HG03135 (cell line): ENCODE measurements around the gene CCDC127.
"Not testable (repeated sequence)": the region's sequence is repeated elsewhere in the genome, so short reads cannot be mapped to it uniquely, and the experiment has no call there.

ENCODE experiments used
- ATAC-seq: cut with Tn5 transposase; IDR thresholded peaks from one replicate; pipeline ENCODE4 v1.9.1; 2021; ENCODE audit warnings: mild to moderate bottlenecking, moderate library complexity; ENCODE audit not compliant: unreplicated experiment

CCDC127 gene

DNA sequence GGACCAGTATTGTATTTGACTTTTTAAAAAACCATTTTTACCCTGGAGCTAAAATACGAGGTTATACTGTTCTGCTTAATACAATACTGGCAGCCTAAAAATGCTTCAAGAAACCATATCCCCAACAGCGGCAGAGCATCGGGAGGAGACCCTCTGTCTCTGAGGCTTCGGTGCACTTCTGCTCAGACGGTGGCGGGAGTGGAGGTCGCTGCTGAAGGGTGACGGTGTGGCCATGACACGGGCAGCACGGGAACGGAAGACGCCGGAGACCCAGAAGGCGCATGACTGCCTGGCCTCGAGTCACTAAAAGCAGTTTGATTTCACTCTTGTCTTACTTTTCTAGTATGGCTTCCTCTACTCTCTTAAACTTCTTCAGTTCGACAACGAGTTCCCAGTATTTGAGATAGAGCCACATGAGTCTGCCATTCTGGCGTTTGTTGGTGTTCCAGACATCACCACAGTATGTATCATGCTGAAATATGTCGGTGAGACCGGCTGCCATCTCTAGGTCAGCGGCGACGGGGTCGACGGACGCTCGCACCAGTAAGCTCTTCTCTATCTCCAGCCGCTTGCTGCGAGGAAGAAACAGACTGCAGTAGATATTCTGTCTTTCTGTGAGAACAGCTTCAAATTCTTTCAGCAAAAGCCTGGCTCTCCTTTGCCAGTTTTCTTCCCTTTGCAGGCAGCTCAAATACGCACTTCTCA is 12.8 kb downstream of the CCDC127 start:
- ATAC-seq: no peak

DNA sequence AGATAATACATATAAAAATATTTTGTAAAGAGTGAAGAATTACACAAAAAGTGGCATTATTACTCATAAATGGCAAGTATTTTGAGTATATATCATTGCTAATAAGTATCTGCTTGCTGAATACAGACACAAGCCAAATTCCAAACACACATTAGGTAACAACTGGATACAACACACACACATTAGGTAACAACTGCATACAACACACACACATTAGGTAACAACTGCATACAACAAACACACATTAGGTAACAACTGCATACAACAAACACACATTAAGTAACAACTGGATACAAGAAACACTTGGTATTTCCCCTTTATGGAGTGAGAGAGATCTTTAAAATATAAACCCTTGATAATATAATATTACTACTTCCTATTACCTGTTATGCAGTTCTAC is 13.5 kb downstream of the CCDC127 start:
- no peak for ATAC-seq

DNA sequence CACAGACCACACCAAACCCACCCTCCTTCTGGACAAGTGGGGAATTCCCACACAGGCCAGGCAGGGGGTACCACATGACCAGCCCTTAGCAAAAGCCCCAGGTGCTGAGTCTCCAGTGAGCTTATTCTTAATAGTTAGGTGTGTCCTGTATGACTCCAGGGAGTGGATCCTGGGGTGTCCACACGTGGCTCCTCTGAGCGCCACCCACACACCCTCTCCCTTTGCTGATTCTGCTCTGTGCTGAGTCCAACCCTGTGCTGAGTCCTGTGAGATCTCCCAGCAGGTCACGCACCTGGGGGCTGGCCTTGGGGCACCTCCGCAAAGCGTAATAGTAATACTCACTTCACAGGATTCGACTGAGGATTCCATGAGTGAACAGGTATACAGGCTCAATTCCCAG is 14.0 kb downstream of the CCDC127 start:
- ATAC-seq: no peak

GRCh38 chr5:203246-203930 is 14.6 kb downstream of the CCDC127 start:
- no peak for ATAC-seq

- no peak for ATAC-seq
These were observed 16.3 kb downstream of the CCDC127 start for GRCh38 chr5:201672-202071.

- ATAC-seq: no peak
These were observed 17.0 kb downstream of the CCDC127 start for GRCh38 chr5:200985-201384.

- ATAC-seq: no peak
These were observed 17.9 kb downstream of the CCDC127 start for GRCh38 chr5:199950-200645.

- no peak for ATAC-seq
These were observed 18.6 kb downstream of the CCDC127 start for GRCh38 chr5:199197-199949.

DNA sequence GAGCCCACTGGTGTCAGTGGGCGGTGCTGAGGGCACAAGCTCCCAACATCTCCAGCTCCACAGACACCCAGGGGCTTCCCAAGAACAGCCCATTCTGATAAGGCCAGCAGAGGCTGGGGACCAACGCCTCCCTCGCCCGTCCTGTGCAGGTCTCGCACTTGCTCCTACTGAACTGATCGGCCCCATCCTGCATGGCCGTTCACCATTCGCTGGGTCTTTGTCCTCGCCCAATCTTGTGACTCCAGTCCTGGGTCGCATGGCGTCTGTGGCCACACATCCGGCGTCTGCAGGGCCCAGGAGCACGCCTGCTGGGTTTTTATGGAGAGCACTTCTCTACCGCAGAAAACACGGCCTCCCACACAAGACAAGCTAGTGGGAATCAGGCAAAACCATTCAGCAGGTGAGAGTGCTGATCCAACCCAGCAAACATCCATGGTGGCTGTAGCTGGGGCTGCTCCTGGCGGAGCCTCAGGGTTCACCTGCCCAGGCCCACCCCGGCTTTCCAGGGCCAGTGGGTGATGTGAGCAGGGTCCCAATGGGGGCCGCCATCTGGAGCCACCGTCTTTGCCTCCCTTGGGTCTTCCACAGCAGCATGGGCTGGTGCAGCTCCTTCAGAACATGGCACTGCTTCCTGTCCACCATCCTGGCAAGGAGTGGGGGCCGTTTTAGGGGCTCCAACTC is 19.3 kb downstream of the CCDC127 start:
- ATAC-seq: no peak

- ATAC-seq: no peak
These were observed 20.0 kb downstream of the CCDC127 start for GRCh38 chr5:197892-198489.

DNA sequence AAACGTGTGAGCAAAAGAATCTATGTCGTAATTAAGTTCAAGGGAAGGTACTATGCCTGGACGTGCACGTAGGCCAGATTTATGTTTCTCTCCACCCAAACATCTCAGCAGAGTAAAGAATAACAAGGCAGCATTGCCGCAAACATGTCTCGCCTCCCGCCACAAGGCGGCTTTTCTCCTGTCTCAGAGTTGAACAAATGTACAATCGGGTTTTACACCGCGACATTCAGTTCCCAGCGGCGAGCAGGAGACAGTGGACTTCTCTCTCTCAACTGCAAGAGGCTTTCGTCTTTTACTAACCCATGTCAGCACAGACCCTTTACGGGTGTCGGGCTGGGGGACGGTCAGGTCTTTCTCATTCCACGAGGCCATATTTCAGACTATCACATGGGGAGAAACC is 20.9 kb downstream of the CCDC127 start:
- not testable (repeated sequence) for ATAC-seq

GRCh38 chr5:196350-196749 is 21.6 kb downstream of the CCDC127 start:
- ATAC-seq: no peak

DNA sequence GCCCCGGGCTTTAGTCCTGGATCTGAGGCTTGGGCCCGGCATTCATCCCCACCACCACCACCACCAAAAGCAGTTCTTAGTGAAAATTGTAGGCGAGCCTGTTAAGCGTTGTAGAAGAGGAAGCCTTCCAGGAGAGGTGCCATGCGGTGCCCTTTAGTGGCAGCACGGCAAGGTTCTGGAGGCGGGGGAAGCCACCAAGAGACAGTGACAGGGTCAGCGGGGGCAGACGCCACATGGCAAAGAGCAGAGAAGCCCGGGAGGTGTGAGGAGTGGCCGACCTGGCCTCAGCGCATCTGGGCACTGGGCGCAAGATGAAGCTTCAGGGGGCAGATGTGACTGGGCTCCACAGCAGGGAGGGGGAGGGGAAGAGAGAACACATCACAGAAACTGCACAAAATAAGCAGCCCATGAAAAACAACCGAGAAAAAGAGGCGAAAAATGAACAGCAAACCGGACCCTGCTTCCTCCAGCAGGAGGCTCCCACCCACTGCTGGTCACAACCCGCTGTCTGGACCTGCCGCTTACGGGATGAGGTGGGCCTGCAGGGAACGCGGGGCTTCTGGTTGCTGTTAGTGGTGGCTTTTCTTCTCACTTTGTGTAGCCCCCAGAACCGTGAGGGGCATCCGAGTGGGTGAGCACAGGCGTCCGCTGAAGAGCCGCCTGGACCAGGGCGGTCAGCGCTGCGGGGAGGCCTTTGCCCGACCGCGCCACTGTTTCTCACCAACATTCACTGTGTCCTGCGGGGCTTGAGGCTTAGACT is 22.4 kb downstream of the CCDC127 start:
- no peak for ATAC-seq

DNA sequence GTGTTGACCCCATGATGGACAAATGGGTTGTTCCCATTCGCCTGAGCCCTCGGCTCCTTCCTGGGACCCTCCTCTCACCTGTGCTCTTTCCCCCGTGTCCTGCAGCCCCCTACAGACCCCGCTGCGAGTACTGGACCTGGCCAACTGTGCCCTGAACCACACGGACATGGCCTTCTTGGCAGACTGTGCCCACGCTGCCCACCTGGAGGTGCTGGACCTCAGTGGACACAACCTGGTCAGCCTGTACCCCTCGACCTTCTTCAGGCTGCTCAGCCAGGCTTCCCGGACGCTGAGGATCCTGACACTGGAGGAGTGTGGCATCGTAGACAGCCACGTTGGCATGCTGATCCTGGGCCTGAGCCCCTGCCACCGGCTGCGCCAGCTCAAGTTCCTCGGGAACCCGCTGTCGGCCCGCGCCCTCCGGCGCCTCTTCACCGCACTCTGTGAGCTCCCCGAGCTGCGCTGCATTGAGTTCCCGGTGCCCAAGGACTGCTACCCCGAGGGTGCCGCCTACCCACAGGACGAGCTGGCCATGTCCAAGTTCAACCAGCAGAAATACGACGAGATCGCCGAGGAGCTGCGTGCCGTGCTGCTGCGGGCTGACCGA is 23.2 kb downstream of the CCDC127 start:
- ATAC-seq: no peak

DNA sequence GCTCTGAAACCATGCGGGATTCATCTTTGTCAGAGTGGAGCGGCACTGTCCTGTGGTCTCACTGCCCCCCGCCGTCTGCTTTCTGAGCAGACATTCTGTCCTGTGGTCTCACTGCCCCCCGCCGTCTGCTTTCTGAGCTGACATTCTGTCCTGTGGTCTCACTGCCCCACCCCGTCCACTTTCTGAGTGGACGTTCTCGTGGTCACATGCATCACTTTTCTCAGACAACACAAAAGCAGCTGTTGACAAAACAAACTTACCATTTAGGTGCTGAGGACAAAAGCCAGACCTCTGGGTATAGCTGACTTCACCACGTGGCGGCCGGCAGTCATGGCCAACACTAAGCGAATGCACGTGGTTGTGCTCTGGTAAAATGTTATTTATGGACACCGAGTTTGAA is 23.9 kb downstream of the CCDC127 start:
- no peak for ATAC-seq

DNA sequence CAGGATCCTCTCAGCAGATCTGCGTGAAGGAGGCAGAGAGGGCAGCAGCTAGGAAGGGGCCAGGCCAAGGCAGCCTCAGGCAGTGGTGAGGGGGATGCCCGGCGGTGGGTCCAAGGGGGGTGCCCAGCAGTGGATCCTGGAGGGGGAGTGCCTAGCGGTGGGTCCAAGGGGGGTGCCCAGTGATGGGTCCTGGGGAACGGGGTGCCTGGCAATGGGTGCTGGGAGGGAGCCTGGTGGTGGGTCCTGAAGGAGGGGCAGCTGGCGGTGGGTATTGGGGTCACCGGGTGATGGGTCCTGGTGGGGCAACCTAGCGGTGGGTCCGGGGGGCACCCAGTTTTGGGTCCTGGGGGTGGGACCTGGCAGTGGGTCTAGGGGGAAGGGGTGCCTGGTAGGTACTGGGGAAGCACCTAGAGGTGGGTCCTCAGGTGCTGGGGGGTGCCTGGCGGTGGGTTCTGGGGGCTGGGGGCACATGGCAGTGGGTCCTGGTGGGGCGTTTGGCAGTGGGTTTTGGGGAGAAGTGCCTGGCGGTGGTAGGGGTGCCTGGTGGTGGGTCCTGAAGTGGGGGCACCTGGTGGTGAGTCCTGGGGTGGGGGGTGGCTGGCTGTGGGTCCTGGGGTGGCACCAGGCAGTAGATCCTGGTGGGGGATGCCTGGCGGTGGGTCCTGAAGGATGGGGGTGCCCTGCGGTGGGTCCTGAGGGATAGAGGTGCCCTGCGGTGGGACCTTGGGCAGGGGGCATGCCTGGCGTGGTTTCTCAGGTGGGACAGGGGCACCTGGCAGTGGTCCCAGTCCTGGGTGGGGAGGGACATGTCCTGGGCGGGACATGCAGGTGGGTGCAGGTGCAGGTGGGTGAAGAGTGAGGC is 24.8 kb downstream of the CCDC127 start:
- no peak for ATAC-seq

GRCh38 chr5:192691-192969 is 25.3 kb downstream of the CCDC127 start:
- ATAC-seq: no peak

GRCh38 chr5:191949-192690 is 25.8 kb downstream of the CCDC127 start:
- ATAC-seq: no peak
